ENCODE data around the gene C1orf56. TPM values are rescaled to one million over a fixed set of nuclear protein-coding genes. Genes with fewer than 3 reads are reported as not detected.

C1orf56 gene
- total and polyA plus RNA-seq, 4 donors, result 1.5 to 11.2 (median 3.3) TPM

GRCh38 chr1:151037032-151037431, 10.5 kb upstream of the C1orf56 start:
- no peak overlapping the region for H3K27ac ChIP-seq (ENCODE audit: low read depth in 1 of 2, low read length in 2 of 2)
- WGBS, result 89% methylated on average over 6 of the region's 6 CpGs
- no peaks in the 10 kb centered on the region for H3K4me1 ChIP-seq (ENCODE audit: control insufficient read depth in 4 of 4, insufficient read depth in 4 of 4, low read length in 3 of 4)
- TF ChIP-seq HNF4G (IDR thresholded peaks at IDR 0.05) (no peak), GABPA (IDR thresholded peaks at IDR 0.05 in 1 of 2, conservative IDR thresholded peaks at IDR 0.05 in 1 of 2) (no peak), FOXA2 (IDR thresholded peaks at IDR 0.05) (no peak), REST (IDR thresholded peaks at IDR 0.05) (no peak), HNF4A (conservative IDR thresholded peaks at IDR 0.05) (no peak), YY1 (IDR thresholded peaks at IDR 0.05) (no peak), RXRA (IDR thresholded peaks at IDR 0.05) (no peak), ATF3 (IDR thresholded peaks at IDR 0.05) (no peak), RAD21 (IDR thresholded peaks at IDR 0.05) (no peak), JUND (IDR thresholded peaks at IDR 0.05) (no peak), SP1 (IDR thresholded peaks at IDR 0.05) (no peak), MAX (IDR thresholded peaks at IDR 0.05) (no peak)
- no peaks in the 10 kb centered on the region for H3K9me3 ChIP-seq (ENCODE audit: control insufficient read depth in 4 of 4, low read length in 3 of 4)
- no peak overlapping the region for H3K4me3 ChIP-seq (ENCODE audit: low read depth in 1 of 3, low read length in 3 of 3)
- H3K9ac ChIP-seq (ENCODE audit: low read depth in 1 of 2, low read length in 2 of 2), result no peak overlapping the region
- no peaks in the 10 kb centered on the region for H3K27me3 ChIP-seq (ENCODE audit: control insufficient read depth in 4 of 4, insufficient read depth in 4 of 4, low read length in 3 of 4)
- no peak for DNase-seq (ENCODE audit: low spot score)
- H3K36me3 ChIP-seq (ENCODE audit: control insufficient read depth in 4 of 4, insufficient read depth in 3 of 4, low read depth in 1 of 4, low read length in 3 of 4), result peaks cover 6 to 25% (median 15%) of the 10 kb centered on the region in 4 donors

- H3K4me3 ChIP-seq (ENCODE audit: low read depth in 1 of 3, low read length in 3 of 3), result no peak overlapping the region
- no peak overlapping the region for H3K9ac ChIP-seq (ENCODE audit: low read depth in 1 of 2, low read length in 2 of 2)
- 92% methylated on average over 3 of the region's 3 CpGs for WGBS
- no peaks in the 10 kb centered on the region for H3K9me3 ChIP-seq (ENCODE audit: control insufficient read depth in 4 of 4, low read length in 3 of 4)
- peaks cover 0 to 13% (median 9%) of the 10 kb centered on the region in 4 donors for H3K36me3 ChIP-seq (ENCODE audit: control insufficient read depth in 4 of 4, insufficient read depth in 3 of 4, low read depth in 1 of 4, low read length in 3 of 4)
- no peak for DNase-seq (ENCODE audit: low spot score)
- no peaks in the 10 kb centered on the region for H3K27me3 ChIP-seq (ENCODE audit: control insufficient read depth in 4 of 4, insufficient read depth in 4 of 4, low read length in 3 of 4)
- H3K4me1 ChIP-seq (ENCODE audit: control insufficient read depth in 4 of 4, insufficient read depth in 4 of 4, low read length in 3 of 4), result no peaks in the 10 kb centered on the region
- TF ChIP-seq CTCF (IDR thresholded peaks at IDR 0.05; ENCODE audit: low read depth, low read length, missing input control), result no peak
- no peak for TF ChIP-seq EGR1 (IDR thresholded peaks at IDR 0.05; ENCODE audit: low read depth in 2 of 2)
- no peak for TF ChIP-seq HNF4A (conservative IDR thresholded peaks at IDR 0.05)
- TF ChIP-seq TAF1 (conservative IDR thresholded peaks at IDR 0.05), result no peak
- no peak for TF ChIP-seq GABPA (IDR thresholded peaks at IDR 0.05 in 1 of 2, conservative IDR thresholded peaks at IDR 0.05 in 1 of 2)
- no peak for TF ChIP-seq ATF3 (IDR thresholded peaks at IDR 0.05)
- no peak for TF ChIP-seq REST (IDR thresholded peaks at IDR 0.05)
- TF ChIP-seq RXRA (IDR thresholded peaks at IDR 0.05), result no peak
- no peak overlapping the region for H3K27ac ChIP-seq (ENCODE audit: low read depth in 1 of 2, low read length in 2 of 2)
These were observed 8.0 kb upstream of the C1orf56 start for GRCh38 chr1:151039521-151039920.
